Astrocyte (in vitro differentiated cells and primary cell): Measurements from ENCODE around the gene KPNA3. TPM values are rescaled to one million over a fixed set of nuclear protein-coding genes. Genes with fewer than 3 reads are reported as not detected.
"Not testable (repeated sequence)": the region's sequence is repeated elsewhere in the genome, so short reads cannot be mapped to it uniquely, and the experiment has no call there.

Experiments
- DNase-seq: peaks from one replicate; pipeline ENCODE4 v3.0.0-alpha.2; 2010; ENCODE audit warnings: low read depth
- FAIRE-seq: peaks from 2 replicates; lab custom pipeline; 2011; peaks lifted over from hg19 to GRCh38; lab: Jason Lieb, UNC
- H2AFZ ChIP-seq: 2 replicates; pipeline ENCODE4 v1.6.0; 2012; ENCODE audit warnings: low read depth, low read length, inconsistent platforms
- H3K27ac ChIP-seq: 2 replicates; pipeline ENCODE4 v1.5.1; 2011; ENCODE audit warnings: low read depth, low read length, inconsistent platforms
- H3K27me3 ChIP-seq: 2 replicates; pipeline ENCODE4 v1.6.0; 2011; ENCODE audit warnings: low read length, inconsistent platforms; ENCODE audit not compliant: insufficient read depth
- H3K36me3 ChIP-seq: 2 replicates; pipeline ENCODE4 v1.5.1; 2011; ENCODE audit warnings: low read length, inconsistent platforms; ENCODE audit not compliant: insufficient read depth
- H3K4me1 ChIP-seq: 2 replicates; pipeline ENCODE4 v1.5.1; 2011; ENCODE audit warnings: low read length, inconsistent platforms; ENCODE audit not compliant: insufficient read depth
- H3K4me2 ChIP-seq: 2 replicates; pipeline ENCODE4 v1.6.0; 2012; ENCODE audit warnings: low read length, inconsistent platforms
- H3K4me3 ChIP-seq: 2 replicates; pipeline ENCODE4 v1.5.1; 2011; ENCODE audit warnings: low read depth, mild to moderate bottlenecking, low read length, inconsistent platforms; ENCODE audit not compliant: insufficient read depth
- H3K79me2 ChIP-seq: 2 replicates; pipeline ENCODE4 v1.6.0; 2012; ENCODE audit warnings: mild to moderate bottlenecking, low read length, inconsistent platforms; ENCODE audit not compliant: insufficient read depth
- H3K9ac ChIP-seq: 2 replicates; pipeline ENCODE4 v1.6.0; 2012; ENCODE audit warnings: mild to moderate bottlenecking, low read length, inconsistent platforms
- H3K9me3 ChIP-seq: 2 replicates; pipeline ENCODE4 v1.5.1; 2012; ENCODE audit warnings: low read depth, mild to moderate bottlenecking, low read length, inconsistent platforms; ENCODE audit not compliant: insufficient read depth
- H4K20me1 ChIP-seq: 2 replicates; pipeline ENCODE4 v1.6.0; 2012; ENCODE audit warnings: low read length, inconsistent platforms; ENCODE audit not compliant: insufficient read depth
- H3K27ac Mint-ChIP-seq: one replicate; pipeline ENCODE4 v1.8.0; 2021; ENCODE audit warnings: mild to moderate bottlenecking, mixed read lengths; ENCODE audit not compliant: unreplicated experiment
- H3K27me3 Mint-ChIP-seq: one replicate; pipeline ENCODE4 v1.8.0; 2021; ENCODE audit warnings: low read depth, mixed read lengths; ENCODE audit not compliant: unreplicated experiment
- H3K36me3 Mint-ChIP-seq: one replicate; pipeline ENCODE4 v1.8.0; 2021; ENCODE audit warnings: low read depth, mixed read lengths; ENCODE audit not compliant: unreplicated experiment
- H3K4me1 Mint-ChIP-seq: one replicate; pipeline ENCODE4 v1.8.0; 2021; ENCODE audit warnings: low read depth, mixed read lengths; ENCODE audit not compliant: unreplicated experiment
- H3K4me3 Mint-ChIP-seq: one replicate; pipeline ENCODE4 v1.8.0; 2021; ENCODE audit warnings: mild to moderate bottlenecking, moderate library complexity, mixed read lengths; ENCODE audit not compliant: unreplicated experiment
- H3K9me3 Mint-ChIP-seq: one replicate; pipeline ENCODE4 v1.8.0; 2021; ENCODE audit warnings: mild to moderate bottlenecking, mixed read lengths; ENCODE audit not compliant: unreplicated experiment
- CTCF ChIP-seq: IDR thresholded peaks from 2 replicates; pipeline ENCODE4 v1.5.1; 2011; ENCODE audit warnings: low read depth, mild to moderate bottlenecking, inconsistent platforms, low read length, moderate library complexity; ENCODE audit not compliant: insufficient read depth
- EZH2 ChIP-seq: IDR thresholded peaks from 2 replicates; pipeline ENCODE4 v1.6.1; 2012; ENCODE audit warnings: mild to moderate bottlenecking, low read length, inconsistent platforms; ENCODE audit not compliant: insufficient read depth
- total RNA-seq: library from RNA; stranded (reverse); gene quantifications from 2 replicates; pipeline ENCODE4 v1.2.1, GENCODE V29; 2021

The KPNA3 gene
- total RNA-seq, 1 donor from 2014 or later: 62.0 TPM

DNA sequence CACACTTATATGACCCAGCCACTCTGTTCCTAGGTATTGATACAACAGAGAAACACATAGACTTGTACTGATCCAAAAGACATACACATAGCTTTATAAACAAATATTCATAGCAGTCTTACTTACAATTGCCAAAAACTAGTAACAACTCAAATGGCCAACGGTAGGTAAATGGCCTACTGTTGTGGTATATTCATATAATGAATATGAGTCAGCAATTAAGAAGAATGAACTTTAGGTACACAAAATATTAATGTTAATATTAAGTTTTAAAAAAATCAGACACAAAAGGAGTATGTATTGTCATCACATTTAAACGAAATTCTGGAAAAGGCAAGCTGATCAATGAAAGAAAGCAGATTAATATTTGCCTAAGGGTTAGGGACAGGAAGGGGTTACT lies 19.7 kb downstream of the KPNA3 start:
- Histone ChIP-seq H3K9ac (no peak overlapping the region), H3K27ac (no peak overlapping the region), H3K4me3 (no peak overlapping the region), H3K4me2 (no peak overlapping the region), H3K27me3 (no peaks in the 10 kb centered on the region), H2AFZ (no peak overlapping the region), H3K36me3 (no peaks in the 10 kb centered on the region), H3K4me1 (no peaks in the 10 kb centered on the region), H3K9me3 (no peaks in the 10 kb centered on the region), H4K20me1 (peaks cover 93% of the 10 kb centered on the region), H3K79me2 (peaks cover 96% of the 10 kb centered on the region)
- Mint-ChIP-seq H3K9me3 (no peaks in the 10 kb centered on the region), H3K27ac (no peak overlapping the region), H3K36me3 (peaks cover 3% of the 10 kb centered on the region), H3K27me3 (no peaks in the 10 kb centered on the region), H3K4me1 (peaks cover 22% of the 10 kb centered on the region), H3K4me3 (no peak overlapping the region)
- no peak for FAIRE-seq
- no peak for DNase-seq
- TF ChIP-seq EZH2 (no peak), CTCF (no peak)

GRCh38 chr13:49761811-49762210 lies 30.7 kb downstream of the KPNA3 start:
- not testable (repeated sequence) for H3K4me3 ChIP-seq, H3K4me1 ChIP-seq, H3K27me3 ChIP-seq, H3K4me2 ChIP-seq, DNase-seq, H2AFZ ChIP-seq, H3K27me3 Mint-ChIP-seq, H3K4me1 Mint-ChIP-seq, H3K27ac Mint-ChIP-seq, H3K9ac ChIP-seq, FAIRE-seq, H3K9me3 ChIP-seq, H3K27ac ChIP-seq, H3K4me3 Mint-ChIP-seq, H3K36me3 ChIP-seq
- Histone ChIP-seq H3K79me2 (peaks cover 81% of the 10 kb centered on the region), H4K20me1 (peaks cover 56% of the 10 kb centered on the region)
- Mint-ChIP-seq H3K36me3 (peaks cover 23% of the 10 kb centered on the region), H3K9me3 (peaks cover 13% of the 10 kb centered on the region)

DNA sequence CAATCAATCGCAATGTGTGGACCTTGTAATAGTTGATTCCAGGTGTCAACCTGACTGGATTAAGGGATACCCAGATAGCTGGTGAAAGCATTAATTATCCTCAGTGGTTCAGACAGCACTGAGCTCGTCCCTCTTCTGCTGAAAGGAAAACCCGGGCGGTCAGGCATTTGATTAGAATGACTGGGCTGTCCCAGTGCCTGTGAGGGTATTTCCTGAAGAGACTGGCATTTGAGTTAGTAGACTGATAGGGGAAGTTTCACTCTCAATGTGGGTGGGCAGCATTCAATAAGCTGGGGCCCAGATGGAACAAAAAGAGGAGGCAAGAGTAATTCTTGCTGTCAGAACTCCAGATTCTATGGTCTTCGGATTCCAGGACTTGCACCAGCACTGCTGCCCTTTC lies 31.9 kb downstream of the KPNA3 start:
- Histone ChIP-seq H3K27ac (no peak overlapping the region), H3K9me3 (peaks cover 3% of the 10 kb centered on the region), H3K4me3 (no peak overlapping the region), H3K79me2 (peaks cover 82% of the 10 kb centered on the region), H3K27me3 (no peaks in the 10 kb centered on the region), H3K36me3 (no peaks in the 10 kb centered on the region), H3K4me1 (no peaks in the 10 kb centered on the region), H4K20me1 (peaks cover 63% of the 10 kb centered on the region), H2AFZ (no peak overlapping the region), H3K9ac (no peak overlapping the region), H3K4me2 (no peak overlapping the region)
- Mint-ChIP-seq H3K4me1 (no peaks in the 10 kb centered on the region), H3K4me3 (no peak overlapping the region), H3K27me3 (no peaks in the 10 kb centered on the region), H3K9me3 (peaks cover 13% of the 10 kb centered on the region), H3K36me3 (peaks cover 23% of the 10 kb centered on the region), H3K27ac (no peak overlapping the region)
- TF ChIP-seq EZH2: no peak
- no peak for TF ChIP-seq CTCF
- no peak for FAIRE-seq
- no peak for DNase-seq
